GM18499 (cell line): ENCODE measurements around the gene LUZP4.
"Not testable (repeated sequence)": the region's sequence is repeated elsewhere in the genome, so short reads cannot be mapped to it uniquely, and the experiment has no call there.

ENCODE experiments used
- ATAC-seq: cut with Tn5 transposase; IDR thresholded peaks from one replicate; pipeline ENCODE4 v1.9.1; 2021; ENCODE audit warnings: moderate number of reproducible peaks; ENCODE audit not compliant: insufficient read depth, unreplicated experiment

Gene LUZP4

GRCh38 chrX:115289465-115289864, at the start of gene LUZP4:
LUZP4 (plus strand) TSS chrX:115289715; CDS start chrX:115289760, 45 bp downstream.
- no peak for ATAC-seq

- ATAC-seq, result peak; percentile 80
Observed at GRCh38 chrX:115251458-115252233, 37.9 kb upstream of the LUZP4 start.

- ATAC-seq, result no peak
Observed at GRCh38 chrX:115255003-115255402, 34.5 kb upstream of the LUZP4 start.

GRCh38 chrX:115257711-115258110, 31.8 kb upstream of the LUZP4 start:
- no peak for ATAC-seq

- no peak for ATAC-seq
Observed at GRCh38 chrX:115259238-115259875, 30.2 kb upstream of the LUZP4 start.

- no peak for ATAC-seq
Observed at GRCh38 chrX:115260330-115260729, 29.2 kb upstream of the LUZP4 start.

- ATAC-seq, result no peak
Observed at GRCh38 chrX:115261148-115261547, 28.4 kb upstream of the LUZP4 start.

GRCh38 chrX:115264009-115264408, 25.5 kb upstream of the LUZP4 start:
- ATAC-seq, result no peak

GRCh38 chrX:115266300-115266699, 23.2 kb upstream of the LUZP4 start:
- ATAC-seq, result no peak

GRCh38 chrX:115268421-115268820, 21.1 kb upstream of the LUZP4 start:
- ATAC-seq, result no peak

- no peak for ATAC-seq
Observed at GRCh38 chrX:115269051-115269683, 20.3 kb upstream of the LUZP4 start.

- no peak for ATAC-seq
Observed at GRCh38 chrX:115284877-115285276, 4.6 kb upstream of the LUZP4 start.

- ATAC-seq, result no peak
Observed at GRCh38 chrX:115297189-115297588, 7.7 kb downstream of the LUZP4 start.

GRCh38 chrX:115311139-115311538, 21.6 kb downstream of the LUZP4 start:
- no peak for ATAC-seq

- ATAC-seq, result no peak
Observed at GRCh38 chrX:115311601-115312001, 22.1 kb downstream of the LUZP4 start.

GRCh38 chrX:115318139-115318538, 28.6 kb downstream of the LUZP4 start:
- no peak for ATAC-seq

- no peak for ATAC-seq
Observed at GRCh38 chrX:115322375-115322774, 32.9 kb downstream of the LUZP4 start.

GRCh38 chrX:115324194-115324593, 34.7 kb downstream of the LUZP4 start:
- ATAC-seq, result no peak

GRCh38 chrX:115329282-115329681, 39.8 kb downstream of the LUZP4 start:
- ATAC-seq, result not testable (repeated sequence)

- no peak for ATAC-seq
Observed at GRCh38 chrX:115330498-115331168, 41.1 kb downstream of the LUZP4 start.

GRCh38 chrX:115332832-115333231, 43.3 kb downstream of the LUZP4 start:
- ATAC-seq, result no peak
